NCI-H1105 (cell line): ENCODE data around the gene SETD4.
"Not testable (repeated sequence)": the region's sequence is repeated elsewhere in the genome, so short reads cannot be mapped to it uniquely, and the experiment has no call there.

Experiments used
- DNase-seq: peaks from one replicate; lab custom pipeline; 2025; lab: John Stamatoyannopoulos, UW

Gene SETD4, protein sequence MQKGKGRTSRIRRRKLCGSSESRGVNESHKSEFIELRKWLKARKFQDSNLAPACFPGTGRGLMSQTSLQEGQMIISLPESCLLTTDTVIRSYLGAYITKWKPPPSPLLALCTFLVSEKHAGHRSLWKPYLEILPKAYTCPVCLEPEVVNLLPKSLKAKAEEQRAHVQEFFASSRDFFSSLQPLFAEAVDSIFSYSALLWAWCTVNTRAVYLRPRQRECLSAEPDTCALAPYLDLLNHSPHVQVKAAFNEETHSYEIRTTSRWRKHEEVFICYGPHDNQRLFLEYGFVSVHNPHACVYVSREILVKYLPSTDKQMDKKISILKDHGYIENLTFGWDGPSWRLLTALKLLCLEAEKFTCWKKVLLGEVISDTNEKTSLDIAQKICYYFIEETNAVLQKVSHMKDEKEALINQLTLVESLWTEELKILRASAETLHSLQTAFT

DNA sequence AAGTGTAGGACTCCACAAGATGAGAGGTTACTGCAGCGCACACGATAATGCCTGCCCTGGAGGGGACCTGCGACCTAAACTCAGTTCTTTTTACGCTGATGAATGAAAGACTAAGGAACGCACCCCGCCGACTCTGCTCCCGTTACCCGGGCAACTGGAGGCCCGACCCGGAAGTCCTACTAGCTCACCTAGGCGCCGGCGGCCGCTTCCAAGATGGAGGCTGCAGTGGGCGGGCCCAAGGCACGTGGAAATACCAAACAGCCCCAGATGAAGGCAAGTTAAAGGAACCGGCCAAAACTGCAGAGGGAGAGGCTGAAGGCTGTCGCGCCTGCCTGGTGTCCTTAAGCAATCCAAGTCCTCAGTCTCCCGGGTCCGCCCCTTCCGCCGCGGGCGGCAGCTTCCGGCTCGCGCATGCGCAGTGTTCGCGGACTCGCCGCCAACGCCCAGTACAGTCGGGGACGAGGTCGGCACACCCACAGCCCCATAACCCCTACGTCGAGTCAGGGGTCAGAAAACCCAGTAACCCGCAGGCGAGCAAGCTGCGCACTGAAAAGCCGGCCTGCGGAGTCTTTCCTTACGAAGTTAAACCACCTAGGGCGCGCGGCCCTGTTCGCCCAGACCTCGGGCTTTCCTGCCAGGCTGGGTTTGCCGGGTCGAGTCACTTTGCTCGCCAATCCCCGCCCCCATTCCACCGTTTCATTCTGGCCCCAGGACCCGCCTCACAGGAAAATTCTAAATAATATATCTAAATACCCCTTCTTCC lies at the start of gene SETD4:
TSS of gene SETD4 (minus strand) at position 368 of the 763 bp plus-strand sequence. CDS start 1,638 bp downstream, outside the sequence.
- peak; percentile 93 for DNase-seq

DNA sequence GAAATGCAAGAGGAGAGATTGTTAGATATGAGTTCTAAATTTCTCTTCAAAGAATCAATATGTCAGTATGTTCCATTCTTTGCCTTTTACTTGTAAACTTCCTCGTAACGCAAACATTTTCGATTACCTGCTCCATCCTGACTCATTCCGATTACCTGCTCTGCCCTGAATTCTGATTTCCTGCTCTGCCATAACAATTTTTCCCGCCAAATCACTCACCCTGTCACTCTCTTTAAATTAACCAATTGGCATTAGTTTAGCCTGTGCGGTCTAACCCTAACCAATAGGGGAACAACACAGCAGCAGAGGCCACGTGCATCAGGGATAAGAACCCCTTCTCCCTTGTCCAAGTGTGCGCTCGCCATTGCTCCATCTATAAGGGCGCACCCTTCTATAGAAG lies 49.5 kb upstream of the SETD4 start:
- no peak for DNase-seq

DNA sequence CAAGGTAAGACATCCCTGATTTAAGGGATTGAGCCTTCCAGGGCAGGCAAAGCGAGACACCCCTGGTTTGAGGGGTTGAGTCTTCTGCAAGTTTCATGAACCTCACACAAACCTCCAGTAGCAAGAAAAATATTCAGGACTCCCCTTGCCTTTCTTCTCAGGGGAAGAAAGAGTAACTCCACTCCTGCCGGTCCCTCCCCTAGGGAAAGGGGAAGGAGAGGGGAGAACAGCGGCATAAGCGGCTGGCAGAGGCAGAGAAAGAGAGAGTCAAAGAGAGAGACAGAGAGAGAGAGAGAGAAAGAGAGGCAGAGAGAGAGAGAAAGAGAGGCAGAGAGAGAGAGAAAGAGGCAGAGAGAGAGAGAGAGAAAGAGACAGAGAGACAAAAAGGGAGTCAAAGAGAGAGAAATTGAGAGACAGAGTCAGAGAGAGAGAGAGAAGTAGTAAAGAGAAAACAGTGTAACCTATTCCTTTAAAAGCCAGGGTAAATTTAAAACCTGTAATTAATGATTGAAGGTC lies 45.1 kb upstream of the SETD4 start:
- no peak for DNase-seq

DNA sequence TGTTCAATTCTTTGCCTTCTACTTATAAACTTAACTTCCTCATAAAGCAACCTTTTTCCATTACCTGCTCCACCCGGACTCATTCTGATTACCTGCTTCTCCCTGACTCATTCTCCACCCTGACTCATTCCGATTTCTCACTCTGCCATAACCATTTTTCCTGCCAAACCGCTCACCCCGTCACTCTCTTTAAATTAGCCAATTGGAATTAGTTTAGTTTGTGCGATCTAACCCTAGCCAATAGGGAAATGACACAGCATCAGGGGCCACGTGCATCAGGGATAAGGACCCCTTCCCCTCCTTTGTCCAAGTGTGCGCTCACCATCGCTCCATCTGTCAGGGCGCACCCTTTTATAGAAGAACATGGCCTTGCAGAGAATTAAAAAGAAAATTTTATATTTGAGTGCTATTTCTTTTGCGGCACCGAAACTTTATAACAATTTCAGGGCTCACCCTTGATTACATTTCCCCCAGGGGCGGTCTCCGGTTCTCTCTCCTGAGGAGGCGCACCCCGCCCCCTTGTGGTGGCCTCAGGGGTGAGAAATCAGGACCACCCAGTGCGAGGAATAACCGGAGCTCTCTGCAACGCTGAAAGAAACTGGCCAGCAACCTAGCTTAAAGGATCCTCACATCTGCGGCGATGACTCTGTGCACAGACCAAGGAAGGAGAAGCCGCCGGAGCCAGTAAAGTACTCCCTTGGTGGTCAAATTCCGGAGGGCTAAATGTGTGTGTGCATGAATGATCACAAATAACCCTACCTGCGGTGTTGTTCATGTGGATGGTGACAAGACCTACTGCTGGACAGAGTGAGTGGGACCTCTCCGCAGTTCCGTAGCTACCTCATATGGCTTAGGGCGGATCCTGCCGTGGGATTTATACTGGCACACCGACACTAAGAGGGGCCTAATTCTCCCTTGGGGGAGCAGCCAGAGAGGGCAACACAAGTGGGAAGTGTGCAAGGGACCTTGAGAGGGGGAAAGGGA lies 44.3 kb upstream of the SETD4 start:
- DNase-seq: no peak

DNA sequence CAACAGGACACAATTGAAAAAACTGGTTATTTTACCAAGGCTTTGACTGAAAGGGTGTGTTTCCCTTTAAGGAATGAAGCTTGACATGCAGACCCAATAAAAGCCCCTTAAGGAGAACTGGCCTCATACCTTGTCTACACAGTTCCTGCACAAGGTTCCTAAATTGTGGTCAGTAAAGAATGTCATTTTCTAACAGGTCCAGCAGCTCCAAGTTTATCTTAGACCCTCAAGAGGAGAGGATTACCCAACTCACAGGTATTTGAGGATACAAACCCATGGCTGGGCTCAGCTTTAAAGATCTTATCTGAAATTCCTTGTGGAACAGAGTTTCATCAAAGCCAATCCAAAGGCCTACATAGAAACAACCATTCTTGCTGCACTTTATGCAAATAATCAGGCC lies 43.1 kb upstream of the SETD4 start:
- DNase-seq: no peak

DNA sequence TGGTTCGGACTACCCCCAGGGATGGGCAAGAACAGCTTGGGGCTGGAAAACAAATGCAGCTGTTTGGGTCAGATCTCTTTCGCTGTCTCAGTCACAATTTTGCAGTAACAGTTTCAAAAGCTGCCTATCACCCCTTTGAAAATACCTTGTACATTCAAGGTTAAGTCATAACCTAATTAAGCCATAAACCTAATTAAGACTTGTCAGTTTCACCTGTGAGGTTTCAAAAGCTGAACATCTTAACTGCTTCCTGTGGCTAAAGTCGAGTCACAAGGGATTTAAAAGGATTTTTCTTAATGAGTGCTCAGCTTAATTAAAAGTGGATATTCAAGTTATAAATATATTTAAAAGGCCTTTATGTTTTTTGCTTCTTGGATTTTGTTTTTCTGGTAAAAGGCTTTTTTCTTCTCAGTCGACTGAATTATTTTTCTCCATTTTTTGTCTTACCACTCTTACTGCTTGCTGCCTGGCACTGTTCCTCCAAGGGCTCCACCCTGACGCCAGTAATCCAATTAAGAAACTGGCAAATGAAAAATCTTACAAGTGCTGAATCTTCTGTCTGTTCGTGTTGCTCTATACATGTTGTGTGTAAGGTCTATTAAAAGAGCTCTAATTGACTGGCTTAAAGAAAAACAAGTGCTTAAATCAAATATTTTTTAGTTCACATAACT lies 40.8 kb upstream of the SETD4 start:
- DNase-seq: no peak

DNA sequence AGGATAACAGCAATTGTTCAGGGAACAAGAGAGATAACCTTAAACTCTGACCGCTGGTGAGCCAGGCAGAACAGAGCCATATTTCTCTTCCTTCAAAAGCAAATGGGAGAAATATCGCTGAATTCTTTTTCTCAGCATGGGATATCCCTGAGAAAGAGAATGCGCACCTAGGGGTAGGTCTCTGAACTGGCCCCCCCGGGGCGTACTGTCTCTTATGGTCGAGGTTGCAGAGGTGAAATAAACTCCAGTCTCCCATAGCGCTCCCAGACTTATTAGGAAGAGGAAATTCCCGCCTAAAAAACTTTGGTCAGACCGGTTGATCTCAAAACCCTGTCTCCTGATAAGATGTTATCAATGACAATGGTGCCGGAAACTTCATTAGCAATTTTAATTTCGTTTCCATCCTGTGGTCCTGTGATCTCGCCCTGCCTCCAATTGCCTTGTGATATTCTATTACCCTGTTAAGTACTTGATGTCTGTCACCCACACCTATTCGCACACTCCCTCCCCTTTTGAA lies 39.4 kb upstream of the SETD4 start:
- DNase-seq: not testable (repeated sequence)

DNA sequence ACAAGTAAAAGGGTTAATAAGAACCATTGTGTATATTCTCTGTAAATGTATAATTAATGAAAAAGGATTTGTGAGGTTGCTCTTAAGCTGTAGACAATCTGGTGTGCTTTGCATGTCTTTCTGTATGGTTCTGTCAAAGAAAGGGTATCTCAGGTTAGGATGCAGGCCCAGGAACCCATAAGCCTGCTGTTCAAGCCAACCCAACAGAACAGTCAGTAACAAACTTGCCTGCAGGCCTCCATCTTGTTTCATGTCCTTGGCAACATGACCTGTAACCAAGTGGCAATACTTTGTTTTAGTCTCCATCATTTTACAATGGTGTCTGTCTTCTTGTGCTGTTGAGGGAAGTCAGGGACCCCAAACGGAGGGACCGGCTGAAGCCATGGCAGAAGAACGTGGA lies 38.7 kb upstream of the SETD4 start:
- no peak for DNase-seq

DNA sequence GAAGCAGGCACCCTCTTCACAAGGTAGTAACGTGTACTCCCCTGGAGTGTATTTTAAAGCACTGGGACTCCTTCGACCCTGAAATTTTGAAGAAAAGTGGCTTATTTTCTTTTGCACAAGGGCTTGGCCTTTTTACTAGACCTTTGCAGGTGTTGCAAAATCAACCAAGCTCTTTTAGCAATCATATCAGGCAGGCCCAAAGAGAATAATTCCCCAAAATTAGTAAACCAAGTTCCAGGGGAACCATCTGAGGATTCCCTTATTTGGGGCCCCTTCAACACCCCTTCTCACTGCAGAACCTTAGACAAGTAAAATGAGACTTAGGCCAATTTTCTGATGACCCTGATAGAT lies 37.8 kb upstream of the SETD4 start:
- DNase-seq: no peak

DNA sequence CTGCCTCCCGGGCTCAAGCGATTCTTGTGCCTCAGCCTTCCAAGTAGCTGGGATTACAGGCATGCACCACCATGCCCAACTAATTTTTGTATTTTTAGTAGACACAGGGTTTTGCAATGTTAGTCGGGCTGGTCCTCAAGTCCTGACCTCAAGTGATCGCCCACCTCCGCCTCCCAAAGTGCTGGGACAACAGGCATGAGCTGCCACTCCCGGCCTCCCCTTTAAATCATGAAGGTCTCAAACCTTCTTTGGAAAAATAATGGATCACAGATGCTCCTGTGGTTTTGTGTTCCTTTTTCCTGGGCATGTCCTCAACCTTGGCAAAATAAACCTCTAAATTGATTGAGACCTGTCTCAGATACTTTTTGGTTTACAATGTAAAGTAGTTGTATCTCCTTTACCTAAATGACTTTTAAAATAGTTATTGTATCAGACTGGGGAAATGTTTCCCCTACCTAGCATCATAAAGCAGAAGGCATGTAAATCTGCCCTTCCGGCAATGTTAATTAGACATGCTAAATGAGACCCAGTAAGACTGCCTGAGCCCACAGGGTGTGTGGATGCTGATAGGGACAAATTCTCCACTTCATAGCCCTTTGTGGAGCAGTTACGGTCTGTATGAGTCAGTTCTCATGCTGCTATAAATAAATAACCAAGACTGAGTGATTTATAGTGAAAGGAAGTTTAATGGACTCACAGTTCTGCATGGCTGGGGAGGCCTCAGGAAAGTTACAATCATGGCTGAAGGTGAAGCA lies 37.3 kb upstream of the SETD4 start:
- DNase-seq: no peak

DNA sequence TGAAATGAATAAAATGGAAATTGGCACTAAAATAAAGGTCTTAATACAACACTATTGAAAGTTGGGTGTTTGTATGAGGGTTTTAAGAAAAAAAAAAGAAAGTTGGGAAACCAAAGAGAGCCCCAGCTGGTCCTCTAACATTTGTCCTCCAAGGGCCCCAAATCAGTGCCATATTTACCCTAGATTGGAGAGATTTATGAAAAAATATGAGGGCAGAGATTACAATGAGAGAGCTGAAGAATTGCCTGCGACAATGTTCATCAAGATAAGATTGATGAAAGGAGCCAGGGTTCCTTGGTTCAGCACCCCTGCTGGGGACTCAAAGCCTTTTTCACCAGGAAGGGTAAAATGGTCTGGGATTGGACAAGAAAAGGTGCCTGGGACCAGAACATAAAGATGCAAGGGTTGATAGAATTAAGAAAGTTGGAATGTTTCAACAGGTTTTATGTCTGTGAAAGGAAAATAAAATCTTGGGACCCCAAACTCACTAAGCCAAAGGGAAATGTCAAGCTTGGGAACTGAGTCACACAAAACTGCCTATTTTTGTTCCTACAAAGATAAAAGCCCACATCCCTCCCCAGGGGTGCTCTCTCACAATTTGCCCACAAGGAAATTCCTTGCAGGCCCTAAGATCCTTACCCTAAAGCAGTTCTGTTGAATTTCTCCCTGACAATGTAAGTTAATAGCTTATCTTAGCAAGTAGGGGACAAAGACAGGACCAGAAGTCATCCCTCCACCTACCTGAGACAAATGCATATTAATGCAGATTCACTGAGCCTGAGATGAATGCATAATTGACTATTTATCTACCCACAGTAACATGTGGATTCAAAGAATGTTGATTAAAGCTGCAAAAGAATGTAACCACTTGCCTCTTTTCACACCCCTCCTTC lies 36.3 kb upstream of the SETD4 start:
- no peak for DNase-seq

DNA sequence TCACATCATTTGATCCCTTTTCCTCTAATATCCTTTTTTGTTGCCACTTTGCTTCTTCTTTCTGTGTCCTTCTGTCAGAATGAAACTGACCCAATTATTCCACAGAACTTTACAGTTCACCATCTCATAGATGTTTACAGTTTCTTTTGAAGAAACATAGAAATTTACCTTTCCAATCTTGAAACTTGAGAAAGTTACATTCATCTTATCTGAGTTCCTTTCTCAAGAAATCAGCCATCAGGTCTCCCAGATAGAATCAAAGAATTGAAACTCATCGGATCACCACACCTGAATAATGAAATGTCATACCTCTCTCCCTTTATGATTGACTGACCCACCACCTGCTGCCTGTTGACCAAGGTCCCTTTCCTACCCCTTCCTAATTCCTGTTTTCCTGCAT lies 33.2 kb upstream of the SETD4 start:
- DNase-seq: no peak

DNA sequence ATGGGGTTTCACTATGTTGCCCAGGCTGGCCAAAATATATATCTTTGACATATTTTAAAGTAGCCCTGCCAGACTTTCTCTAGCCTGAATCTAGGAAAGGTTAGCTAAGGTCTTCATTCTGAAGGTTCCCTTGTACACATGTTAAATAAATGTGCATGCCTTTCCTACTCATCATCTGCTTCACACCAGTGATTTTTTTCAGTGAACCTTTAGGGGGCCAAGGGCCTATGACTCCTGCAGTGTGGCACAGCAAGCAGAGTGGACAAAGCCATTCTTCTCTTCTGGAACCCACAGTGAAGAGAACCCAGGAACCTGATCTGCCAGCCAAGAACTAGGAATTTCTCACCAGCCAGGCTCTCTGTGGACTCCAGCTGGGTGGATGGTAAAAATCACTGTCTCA lies 32.4 kb upstream of the SETD4 start:
- no peak for DNase-seq

DNA sequence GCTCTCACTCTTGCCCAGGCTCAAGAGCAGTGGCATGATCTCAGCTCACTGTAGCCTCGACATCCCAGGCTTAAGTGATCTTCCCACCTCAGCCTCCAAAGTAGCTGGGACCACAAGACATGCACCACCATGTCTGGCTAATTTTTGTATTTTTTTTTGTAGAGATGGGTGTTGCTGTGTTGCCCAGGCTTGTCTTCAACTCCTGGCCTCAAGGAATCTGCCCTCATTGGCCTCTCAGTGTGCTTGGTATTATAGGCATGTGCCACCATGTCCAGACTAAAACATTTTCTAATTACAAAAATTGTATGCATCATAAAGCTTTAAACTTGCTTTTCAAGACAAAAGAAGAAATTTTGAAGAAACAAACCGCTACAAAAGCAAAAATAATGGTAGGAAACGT lies 29.6 kb upstream of the SETD4 start:
- no peak for DNase-seq

DNA sequence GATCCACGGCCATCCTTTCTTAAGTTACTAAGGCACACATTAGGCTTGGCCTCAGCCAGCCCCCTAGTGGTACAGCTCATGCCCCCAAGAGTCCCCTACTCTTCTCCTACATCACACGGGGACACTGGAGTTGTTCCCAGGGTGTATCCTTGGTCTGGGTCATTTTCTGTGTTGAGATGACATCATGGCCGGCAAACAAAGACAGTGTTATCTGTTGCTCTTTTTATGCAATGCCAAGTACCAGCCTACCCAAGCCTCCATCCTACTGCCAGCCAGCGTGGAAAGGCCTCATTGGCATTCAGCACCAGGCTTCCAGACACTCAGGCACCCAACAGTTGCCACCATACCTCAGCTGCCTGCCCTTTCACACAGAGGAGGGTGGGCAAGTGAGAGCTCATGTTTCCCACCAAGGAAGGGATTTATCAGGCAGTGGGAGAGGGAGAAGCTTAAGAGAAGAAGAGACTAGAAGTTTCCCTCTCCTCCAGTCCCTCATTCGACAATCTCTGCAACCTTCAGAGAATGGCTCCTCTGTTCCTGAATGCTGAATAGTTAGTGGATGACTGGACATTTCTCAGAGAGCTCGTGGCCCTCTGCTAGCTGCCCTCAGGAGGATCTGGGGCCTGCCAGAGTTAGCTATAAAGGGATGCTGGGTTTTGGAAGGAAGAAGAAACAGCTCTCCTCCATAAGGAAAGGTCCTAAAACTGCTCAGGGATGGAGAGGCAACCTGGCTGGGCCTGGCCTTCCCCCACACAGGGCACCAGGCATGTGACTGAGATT lies 27.2 kb upstream of the SETD4 start:
- DNase-seq: no peak

DNA sequence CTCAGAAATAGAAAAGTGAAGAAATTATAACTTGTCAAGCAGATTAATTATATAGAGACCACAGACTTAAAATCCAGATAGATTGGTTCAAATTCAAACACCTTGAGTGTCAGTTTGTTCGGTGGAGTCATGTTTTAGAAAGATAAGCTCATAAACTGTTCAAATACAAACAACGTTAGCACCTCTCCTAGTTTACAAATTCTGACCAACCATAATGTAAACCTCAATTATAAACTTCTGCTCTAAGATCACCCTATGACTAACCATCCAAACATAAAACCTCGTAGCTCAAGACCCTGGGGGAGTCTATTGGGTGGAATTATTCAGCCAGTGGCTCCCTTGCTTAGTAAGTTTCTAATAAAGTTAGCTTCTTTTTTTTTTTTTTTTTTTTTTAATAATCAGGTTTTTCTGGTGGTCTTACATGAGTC lies 21.9 kb upstream of the SETD4 start:
- DNase-seq: no peak

DNA sequence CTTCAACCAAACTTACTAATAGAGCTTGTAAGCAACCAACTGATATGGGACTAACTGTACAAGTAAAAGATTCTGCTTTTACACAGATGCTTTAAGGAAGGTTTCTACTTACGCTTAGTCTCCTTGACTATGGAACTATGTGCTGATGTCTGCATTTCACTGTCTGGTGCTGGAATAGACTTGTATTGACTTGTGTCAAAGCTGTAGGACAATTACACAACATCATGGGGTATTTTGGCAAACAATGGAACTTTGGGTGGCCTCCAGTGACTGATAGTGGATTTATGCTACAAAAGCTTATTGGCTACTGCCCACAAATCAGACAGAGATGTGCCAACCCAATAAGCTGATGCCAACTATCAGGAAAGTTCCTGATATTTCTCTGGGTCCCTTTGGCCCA lies 20.1 kb upstream of the SETD4 start:
- no peak for DNase-seq

DNA sequence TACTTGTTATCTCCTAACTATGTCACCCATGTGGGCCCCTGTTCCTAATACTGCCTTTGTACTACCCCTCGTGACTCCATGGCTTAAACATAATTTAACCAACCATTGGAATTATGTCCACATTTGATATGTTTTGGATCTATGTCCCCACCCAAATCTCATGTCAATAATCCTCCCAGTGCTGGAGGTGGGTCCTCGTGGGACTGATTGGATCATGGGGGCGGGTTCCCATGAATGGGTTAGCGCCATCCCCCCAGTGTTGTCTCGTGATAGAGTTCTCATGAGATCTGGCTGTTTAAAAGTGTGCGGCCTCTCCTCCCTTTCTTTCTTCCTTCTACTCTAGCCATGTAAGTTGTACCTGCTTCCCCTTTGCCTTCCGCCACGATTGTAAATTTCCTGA lies 19.3 kb upstream of the SETD4 start:
- no peak for DNase-seq
